SU-DHL-6 (cell line): ENCODE results near the gene CARD16.

Experiments used
- CTCF ChIP-seq: fragments of 200-600 bp; sonication (generic); IDR thresholded peaks from one replicate; pipeline ENCODE4 v1.5.1; 2017; ENCODE audit warnings: antibody characterized with exemption, mild to moderate bottlenecking, low read length, moderate library complexity; ENCODE audit not compliant: insufficient read depth, poor library complexity, severe bottlenecking
- EZH2phosphoT487 ChIP-seq: fragments of 200-600 bp; sonication (generic), shearing (Covaris generic); conservative IDR thresholded peaks from 2 replicates; pipeline ENCODE4 v1.6.1; 2018; ENCODE audit warnings: mild to moderate bottlenecking, antibody characterized with exemption, low read length, moderate library complexity, mixed read lengths

GRCh38 chr11:105074166-105074530, 29.0 kb upstream of the CARD16 start:
- TF ChIP-seq CTCF (no peak), EZH2phosphoT487 (no peak)
